Activated T-helper 1 cell treated with Interleukin-2 at 50 U/mL for 16 hours (primary cell): ENCODE data around the gene ADM.

ENCODE experiments used
- DNase-seq: peaks from one replicate; pipeline ENCODE4 v3.0.0-alpha.2; 2020; ENCODE audit warnings: low read depth

Gene ADM

DNA sequence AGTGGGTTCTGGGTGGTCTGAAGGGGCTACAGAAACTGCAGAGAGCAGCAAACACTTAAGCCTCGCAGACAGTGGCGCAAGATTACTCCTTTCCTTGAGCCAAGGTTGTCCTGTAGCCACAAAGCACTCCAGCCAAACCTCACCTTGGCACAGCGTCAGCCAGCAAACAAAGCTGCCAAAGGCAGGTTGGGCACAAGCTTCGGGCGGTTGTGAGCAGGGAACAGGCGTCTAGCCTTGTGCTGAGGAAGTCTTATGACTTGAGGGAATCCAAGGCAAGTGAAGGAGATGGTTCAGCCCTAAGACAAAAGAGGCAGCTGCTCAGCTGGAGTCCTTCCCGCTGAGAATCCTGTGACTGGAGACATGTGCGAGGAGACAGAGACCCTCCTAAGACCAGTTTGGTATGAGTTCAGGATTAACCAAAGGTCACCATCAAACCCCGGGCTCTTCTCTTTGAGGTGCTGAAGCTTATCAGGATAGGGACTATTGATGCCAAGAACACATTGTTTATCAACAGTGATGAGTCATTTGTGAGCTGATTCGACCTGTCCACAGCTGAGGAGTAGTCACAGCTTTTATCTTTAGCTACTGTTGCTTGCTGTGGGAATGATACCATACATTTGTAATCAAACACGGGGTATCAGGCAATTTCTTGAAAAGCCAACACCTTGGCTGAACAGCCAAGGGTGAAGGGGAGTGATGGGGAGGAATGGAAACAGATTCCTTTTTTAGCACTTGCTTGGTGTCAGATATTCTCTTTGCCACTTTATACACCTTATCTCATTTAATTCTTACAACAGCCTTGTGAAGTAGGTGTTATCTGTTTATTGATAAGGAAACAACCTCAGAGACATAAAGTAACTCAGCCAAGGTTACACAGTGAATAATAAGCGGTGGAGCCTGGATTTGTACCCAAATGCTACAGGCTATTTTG lies 4.6 kb downstream of the ADM start:
- DNase-seq = no peak

DNA sequence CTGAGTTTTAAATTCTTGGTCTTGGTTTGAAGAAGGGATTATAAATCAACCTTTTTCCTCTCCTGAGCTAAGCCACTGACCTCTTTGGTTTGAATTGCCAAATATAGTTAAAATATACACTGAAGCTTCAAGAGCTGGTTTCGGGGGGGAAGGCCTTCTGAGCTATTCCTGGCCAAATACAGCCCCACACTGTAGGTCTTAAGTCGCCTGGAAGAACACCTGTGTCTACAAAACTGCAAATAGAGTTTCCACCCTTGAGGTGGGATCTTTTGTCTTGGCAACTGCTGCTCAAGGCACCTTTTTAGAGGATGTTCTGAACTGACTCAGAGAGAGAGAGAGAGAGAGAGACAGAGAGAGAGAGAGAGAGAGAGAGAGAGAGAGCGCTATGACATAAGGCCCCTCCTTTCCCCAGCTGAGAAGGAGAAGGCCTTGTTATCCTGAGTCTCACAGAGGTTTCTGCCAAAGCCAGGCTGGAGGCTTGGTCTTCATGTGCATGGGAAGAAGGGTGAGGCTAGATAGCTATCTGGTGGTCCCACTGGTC lies 5.5 kb downstream of the ADM start:
- DNase-seq = no peak

DNA sequence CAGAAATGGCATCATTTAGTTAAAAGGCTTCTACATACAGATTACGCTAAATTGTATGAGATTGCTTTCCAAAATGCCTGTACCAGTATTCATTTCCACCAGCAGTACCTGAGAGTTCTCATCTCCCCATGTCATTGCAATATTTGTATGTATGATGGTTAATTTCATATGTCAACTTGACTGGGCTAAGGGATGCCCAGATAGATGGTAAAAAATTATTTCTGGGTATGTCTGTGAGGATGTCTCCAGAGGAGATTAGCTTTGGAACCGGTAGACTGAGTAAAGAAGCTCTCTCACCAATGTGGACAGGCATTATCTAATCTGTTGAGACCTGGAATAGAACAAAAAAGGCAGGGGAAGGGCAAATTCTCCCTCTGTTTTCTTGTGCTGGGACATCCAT lies 6.9 kb downstream of the ADM start:
- no peak for DNase-seq

DNA sequence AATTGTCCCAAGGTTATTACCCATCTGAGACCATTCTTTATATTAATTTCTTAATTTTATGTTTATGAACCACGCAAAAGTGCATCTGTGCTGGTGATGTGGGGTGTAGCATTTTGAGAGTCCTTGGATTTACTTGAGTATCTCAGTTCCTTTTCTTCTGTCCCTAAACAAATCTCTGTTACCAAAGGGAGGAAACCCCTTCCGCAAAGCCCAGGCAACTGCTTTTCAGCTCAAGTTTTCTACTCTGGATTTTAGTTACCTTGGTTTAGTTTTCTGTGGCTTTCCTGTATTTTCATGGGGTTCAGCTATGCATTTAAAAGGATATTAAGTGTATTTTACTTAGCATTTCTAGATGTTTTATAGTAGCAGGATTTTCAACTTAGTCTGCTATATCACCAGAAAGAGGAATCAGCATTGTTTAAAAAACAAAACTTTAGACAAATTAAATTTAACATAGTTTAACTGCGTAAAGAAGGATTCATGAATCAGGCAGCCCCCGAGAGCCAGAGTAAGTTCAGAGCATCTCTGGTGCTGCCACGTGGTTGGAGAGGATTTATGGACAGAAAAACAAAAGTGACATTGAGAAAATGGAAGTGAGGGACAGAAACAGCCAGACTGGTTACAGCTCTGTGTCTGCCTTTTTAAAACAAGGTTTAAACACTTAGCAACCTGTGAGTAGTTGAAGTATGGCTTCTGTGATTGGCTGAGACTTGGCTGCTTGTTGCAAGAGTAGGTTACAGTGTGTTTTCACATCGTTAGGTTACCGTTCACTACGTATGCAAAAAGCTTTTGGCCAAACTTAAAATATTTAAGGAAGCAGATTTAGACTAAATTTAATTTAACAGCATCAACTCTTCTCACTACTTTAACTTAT lies 9.6 kb downstream of the ADM start:
- no peak for DNase-seq

DNA sequence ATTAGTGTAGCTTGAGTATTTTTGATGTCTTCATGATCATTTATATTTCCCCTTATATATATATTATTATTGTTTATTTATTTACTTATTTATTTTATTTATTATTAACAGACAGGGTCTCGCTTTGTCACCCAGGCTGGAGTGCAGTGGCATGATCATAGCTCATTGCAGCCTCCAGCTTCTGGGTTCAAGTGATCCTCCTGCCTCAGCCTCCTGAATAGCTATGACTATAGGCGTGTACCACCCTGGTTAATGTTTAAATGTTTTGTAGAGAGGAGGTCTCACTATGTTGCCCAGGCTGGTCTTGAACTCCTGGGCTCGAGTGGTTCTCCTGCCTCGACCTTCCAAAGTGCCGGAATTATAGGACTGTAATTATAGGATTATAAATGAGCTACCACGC lies 10.2 kb downstream of the ADM start:
- no peak for DNase-seq

DNA sequence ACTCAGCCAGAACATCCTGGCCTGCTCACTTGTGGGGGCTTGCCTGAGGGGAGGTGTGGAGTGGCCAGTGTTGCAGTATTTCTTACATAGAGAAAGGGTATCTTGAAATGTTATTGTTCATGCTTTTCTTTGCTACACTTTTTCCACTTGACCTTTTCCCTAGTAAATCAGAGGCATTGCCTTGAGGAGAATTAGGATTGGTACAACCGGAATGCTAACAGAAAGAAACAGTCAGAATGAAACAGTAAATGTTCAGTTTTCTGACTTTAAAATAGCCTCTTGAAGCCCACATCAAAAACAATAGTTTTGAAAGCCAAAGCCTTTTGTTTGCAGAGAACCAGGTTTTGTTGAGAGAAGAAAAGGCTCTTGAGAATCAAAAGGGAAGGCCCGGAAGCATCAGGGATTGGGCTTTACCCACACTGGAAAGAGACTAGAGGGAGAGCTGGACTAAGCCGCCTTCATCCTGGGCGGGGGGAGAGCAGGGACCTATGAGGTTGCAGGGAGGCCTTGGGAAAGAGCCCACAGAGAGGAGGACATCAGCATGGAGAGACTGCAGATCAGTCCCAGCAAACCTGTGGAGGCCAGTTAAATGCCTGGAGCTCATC lies 12.4 kb downstream of the ADM start:
- DNase-seq = no peak

DNA sequence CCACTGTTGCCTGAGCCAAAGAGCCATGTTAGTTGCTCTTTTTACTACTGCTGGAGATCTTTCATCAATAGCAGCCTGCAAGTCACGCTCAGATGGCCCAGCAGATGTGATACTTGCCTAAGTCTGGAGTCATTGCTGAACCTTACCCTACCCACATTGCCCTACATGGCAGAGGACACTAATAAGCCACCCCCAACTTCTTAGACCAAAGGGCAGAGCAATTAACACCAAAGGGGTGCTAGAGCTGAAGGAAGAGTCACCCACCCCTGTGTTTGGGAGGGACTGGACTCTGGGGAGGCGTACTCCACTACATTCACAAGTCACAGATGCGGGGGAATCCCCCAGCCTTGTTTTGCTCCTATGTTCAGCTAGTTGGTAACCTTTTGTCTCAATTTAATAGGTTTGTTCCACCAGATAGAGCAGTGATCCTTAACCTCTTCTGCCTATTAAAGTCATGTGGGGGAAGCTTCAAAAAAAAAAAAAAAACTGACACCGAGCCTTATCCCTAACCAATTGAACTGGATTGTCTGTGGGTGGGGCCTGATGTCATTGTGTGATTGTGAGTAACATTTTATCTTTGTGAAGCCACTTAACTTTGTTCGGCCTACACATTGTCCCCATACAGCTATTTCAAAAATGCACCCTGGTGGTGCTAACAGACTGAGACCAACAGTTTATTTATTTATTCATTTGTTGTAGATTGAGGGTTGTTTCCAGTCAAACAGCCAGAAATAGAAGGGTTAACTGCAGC lies 13.1 kb downstream of the ADM start:
- no peak for DNase-seq

DNA sequence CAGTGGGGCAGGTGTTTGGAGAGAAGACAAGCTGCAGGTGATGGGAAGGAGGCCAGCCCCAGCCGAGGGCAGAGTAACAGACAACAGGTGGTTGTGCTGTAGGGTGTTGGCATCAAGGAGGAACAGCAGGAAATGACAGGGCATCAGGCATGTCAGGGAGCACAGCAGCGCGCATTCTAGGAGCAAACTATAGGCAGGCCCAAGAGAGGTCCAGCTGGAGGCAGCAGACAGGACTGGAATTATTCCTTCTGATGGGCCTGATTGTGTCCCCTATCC lies 13.6 kb downstream of the ADM start:
- no peak for DNase-seq

DNA sequence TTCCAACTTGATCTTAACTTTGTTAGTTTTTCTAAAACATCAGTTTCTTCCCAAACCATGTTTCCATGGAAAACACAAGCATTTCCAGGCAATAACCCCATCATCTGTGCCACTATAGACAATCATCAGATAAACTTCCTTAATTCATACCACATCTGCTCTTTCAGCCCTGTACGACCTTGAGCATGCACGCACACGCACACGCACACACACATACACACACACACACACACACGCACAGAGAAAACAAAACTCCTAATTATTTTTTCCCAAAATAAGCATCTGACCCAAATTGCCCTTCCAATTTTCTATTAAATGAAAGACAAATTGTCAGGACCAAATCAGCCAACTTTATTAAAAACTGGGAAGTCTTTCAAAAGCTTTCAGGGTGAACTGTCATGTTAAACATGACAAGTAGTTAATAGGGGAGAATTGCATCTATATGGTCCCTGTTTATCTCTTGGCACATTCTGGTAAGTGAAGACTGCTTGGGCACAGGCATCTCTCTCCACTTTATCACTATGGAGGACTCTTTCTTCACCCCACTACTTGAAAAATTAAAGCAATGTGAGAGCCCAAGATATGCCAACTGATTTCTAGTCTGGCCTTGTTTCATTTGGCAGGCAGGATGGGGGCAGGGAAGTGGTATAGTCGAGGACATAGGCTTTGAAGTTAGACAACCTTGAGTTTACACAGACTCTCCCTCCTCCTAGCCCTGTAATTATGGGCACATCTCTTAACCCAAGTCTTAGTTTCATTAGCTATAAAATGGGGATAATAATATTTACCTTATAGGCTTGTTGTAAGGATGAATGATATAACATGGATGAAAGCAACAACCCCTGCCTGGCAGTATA lies 15.1 kb downstream of the ADM start:
- DNase-seq = no peak

DNA sequence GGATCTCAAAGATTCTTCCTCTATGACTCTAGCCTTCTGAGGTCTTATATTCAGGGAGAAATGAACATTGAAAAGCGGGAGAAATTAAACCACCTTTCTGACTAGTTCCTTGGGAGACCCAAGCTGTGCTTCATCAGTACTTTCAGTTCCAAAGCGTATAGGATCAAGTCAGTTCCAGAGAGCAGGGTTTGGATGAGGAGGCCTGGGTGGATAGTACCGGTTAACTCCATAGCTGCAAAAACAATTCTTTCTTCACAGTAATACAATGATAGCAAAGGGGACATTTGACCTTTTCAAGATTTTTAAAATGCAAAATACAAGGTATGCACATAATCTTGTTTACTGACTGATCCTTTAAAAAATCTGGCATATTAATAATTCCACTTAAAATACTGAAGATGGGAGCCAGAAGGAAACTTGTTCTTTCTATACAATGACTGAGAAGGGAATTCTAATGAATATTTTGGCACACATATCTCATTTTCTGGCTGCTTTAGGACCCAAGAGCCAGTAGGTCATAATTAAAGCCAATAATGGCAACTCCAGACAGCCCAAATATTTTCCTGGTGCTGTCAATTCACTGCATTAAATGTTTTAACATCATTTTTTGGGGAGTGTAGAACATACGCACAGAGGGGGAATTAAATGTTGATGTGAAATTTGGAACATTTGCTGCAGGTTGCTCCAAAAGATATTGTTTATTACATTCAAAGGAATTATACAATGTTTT lies 16.0 kb downstream of the ADM start:
- DNase-seq = no peak

DNA sequence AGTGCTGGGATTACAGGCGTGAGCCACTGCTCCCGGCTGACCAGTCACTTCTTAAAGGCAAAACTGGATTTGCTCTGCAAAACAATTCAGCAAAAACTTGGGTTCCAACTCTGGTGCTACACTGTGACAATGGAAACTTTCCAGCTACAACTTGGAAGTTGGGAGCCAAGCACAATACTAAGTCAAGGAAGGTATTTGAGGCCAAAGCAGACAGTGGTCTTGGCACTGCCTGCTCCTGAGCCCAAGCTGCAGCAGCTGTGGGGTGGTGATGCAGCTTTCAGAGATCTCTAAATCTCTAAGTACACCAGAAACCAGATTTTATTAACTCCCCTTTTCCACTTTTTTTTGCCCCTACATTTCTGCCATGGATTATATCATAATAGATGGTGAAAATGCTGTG lies 17.5 kb downstream of the ADM start:
- DNase-seq = no peak

DNA sequence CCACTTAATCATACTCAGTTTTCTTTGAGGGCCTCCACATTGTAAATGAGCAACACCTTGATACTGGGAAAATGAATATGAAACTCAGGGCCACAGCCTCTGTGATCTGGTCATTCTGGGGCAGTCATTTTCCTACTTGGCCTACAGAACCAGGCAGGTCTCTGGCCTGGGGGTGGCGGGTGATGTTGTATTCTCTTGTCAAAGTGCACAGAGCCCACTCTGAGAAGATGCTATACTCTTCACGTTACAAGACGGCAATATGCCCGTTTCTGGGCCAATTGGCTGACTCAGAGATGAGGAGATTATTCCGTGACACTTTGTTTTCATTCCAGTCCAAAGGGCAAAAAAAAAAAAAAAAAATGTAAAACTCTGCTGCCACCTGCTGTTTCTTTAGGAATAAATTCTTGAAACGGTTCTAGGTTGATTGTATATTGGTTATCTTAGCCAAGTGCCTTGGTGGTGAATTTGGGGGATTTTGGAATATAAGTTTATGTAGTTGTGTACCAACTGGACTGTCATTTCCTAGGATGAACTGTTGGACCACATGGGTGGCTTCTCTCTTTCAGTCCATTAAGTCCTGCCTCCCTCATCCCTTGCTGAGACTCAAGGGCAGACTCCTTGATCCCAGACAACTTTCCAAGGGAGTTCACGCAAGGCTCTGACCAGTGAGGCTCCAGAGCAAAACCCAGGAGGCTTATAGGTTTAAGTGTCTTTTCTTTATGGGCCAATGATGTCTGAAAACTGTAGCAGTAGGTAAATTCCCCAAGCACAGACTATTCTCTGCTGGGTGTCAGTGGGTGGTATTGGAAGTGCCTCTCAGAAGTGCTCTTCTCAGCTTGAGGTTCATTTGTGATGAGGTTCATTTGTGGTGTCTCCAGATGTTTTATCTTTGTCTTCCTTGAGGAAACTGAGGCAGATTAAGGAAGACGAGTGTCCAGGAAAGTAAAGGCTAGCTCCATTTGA lies 18.2 kb downstream of the ADM start:
- DNase-seq = no peak

DNA sequence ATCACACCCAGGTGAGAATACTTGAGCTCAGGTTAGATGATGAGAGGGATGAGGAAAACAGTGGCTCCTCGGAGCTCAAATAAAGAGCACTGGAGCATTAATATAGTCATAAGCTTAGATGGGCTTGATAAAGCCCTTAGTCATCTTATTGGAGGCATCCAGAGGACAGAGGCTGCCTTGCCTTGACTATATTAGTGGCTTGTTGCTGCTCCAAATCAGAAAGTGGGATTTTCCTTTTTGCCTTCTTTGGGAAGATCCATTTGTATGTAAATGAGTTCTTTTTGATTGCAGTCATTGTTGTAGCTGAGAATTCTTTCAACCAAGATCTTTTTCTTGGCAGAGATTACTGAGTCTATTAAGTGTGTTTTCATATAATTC lies 18.9 kb downstream of the ADM start:
- DNase-seq = no peak

DNA sequence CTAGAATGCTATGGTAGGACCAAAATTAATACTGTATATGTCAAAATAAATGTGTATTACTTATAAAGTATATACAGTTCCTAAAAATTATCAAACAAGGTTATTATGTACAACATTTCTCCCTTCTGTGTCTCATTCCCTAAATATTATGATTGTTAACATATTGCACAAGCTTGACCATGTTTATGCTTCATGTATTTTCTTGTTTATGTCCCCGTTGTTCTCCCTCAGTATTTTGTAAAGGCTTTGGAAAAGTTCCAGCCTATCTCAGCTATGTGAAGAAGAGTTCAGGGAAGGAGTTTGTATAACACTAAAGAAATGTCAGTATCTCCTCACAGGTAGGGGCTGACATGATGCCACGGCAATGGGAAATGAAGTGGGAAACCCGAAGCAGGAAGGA lies 19.6 kb downstream of the ADM start:
- no peak for DNase-seq

DNA sequence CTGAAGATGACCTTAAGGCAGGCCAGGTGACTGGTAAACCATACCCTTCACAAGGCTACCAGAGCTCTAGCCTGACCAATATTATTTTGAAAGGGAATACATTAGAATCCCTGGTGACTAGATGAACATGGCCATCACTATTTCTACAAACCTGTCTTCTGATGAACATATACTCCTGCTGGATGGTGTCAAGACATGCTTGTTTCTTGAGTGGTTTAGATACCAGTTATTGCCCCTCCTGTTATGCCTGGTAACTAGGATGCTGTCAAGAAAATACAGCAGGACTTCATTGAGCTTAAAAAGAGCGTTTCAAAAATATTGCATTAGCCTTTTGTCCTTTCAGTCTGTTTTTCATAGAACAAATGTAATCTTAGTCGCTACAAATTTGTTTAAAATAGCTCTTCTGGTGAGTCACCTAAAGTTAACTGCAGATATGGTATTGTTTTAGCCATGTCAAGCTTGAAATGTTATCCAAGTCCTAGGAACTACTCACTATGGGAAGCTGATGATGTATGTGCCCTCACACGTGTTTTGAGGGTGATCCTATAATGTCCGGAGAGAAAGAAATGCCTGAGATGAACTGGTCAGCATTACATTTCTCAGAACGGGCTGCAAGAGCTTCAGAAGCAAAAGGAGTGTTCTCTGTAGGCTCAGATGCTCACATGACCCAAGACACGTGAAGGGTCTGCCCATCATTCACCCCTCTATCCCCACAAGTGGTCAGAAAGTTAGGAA lies 20.6 kb downstream of the ADM start:
- DNase-seq = no peak

DNA sequence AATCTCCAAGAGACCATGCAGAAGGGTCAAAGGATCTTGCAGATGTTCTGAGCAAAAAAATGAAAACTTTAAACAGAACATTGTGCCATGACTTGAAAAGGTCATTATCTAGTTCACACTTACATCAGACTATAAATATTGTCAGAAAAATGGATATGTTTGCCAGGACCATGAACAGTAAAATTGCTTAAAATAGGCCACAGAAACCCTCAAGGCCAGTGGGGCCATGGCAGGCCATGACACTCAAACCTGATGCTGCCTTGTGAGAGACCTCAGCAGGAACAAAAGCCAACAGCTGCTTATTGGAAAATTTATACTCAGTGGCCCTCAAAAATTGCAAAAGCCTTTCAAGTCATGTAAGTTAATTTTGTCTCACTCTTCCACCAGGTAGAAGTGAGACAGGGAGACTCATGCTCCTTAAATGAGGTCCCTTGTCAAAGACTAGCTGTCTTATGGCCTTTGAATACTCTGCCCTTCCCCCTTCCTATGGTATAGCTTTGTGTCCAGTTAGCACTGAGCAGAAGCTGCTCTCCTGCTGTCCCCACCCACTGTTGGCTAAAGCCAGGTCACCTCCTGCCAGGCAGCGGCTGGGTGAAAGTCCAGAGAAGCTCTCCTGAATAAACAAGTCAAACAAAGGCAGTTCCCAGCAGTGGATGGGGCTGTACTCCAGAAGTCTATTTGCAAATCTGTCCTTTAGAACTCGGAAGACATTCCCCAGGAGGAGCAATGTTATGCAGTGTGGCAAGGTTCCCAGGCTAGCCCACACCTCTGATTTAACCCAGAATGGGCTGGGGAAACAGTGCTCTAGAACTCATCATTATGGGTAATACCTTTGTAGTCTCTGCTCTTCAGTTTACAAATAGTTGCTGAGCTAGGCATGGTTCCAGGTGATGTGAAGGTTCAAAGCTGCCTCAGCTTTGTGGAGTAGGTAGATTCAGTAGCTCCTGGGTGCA lies 21.4 kb downstream of the ADM start:
- DNase-seq = no peak

DNA sequence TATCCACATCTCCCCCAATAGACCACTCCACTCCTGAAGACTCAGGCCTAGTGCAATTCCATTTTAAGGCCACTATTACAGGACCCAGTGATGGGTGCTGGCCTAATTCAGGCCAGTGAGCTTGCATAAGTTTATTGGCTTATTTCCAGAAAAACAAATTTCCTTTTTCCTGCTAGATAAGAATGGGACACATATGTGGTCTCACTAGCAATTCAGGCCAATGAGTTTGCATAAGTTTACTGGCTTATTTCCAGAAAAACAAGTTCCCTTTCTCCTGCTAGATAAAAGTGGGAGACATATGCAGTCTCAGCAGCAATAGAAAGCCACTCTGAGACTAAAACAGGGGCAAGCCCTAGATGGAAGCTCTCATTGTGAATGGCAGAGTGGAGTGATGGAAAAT lies 22.4 kb downstream of the ADM start:
- no peak for DNase-seq
